Loucy (cell line): ENCODE measurements around the gene VPS51.

Experiments
- CTCF ChIP-seq: fragments of 200-600 bp; sonication (generic); conservative IDR thresholded peaks from 2 replicates; pipeline ENCODE4 v1.5.1; 2014; ENCODE audit warnings: mild to moderate bottlenecking, antibody characterized with exemption, low read length
- EZH2phosphoT487 ChIP-seq: fragments of 200-600 bp; IDR thresholded peaks from 2 replicates; pipeline ENCODE4 v1.6.1; 2018; ENCODE audit warnings: antibody characterized with exemption, mild to moderate bottlenecking, moderate library complexity, borderline replicate concordance

- no peak for TF ChIP-seq CTCF
- TF ChIP-seq EZH2phosphoT487: no peak
Measured at GRCh38 chr11:65130631-65131416, 34.8 kb downstream of the VPS51 start.
